Brain microvascular endothelial cell (primary cell): ENCODE data around the gene PAPOLB.
A peak's percentile ranks its signal among the peaks of the same experiment; 100 is the strongest.

Experiments used
- DNase-seq: peaks from one replicate; pipeline ENCODE4 v3.0.0-alpha.2; 2020
- H3K27ac ChIP-seq: fragments of 250-450 bp; sonication (Bioruptor Pico); 2 replicates; pipeline ENCODE4 v1.5.1; 2020; ENCODE audit warnings: mild to moderate bottlenecking, moderate library complexity
- H3K27me3 ChIP-seq: fragments of 250-450 bp; sonication (Bioruptor Pico); replicated peaks from 2 replicates; pipeline ENCODE4 v1.5.1; 2020; ENCODE audit warnings: mild to moderate bottlenecking
- H3K36me3 ChIP-seq: fragments of 250-450 bp; sonication (Bioruptor Pico); replicated peaks from 2 replicates; pipeline ENCODE4 v1.5.1; 2020; ENCODE audit warnings: mild to moderate bottlenecking
- H3K4me3 ChIP-seq: 2 replicates; pipeline ENCODE4 v1.5.1; 2011; ENCODE audit warnings: low read depth, mild to moderate bottlenecking, control low read depth, low read length, moderate library complexity
- in situ Hi-C: cut with HindIII; loops from 2 replicates; pipeline ENCODE4 v1.10.0; 2017; ENCODE audit warnings: low sequenced_read_pairs, low pct_ligation_motif_present
- TF ChIP-seq, protein P1 (sequence below): IDR thresholded peaks from 2 replicates; pipeline ENCODE4 v1.5.1; 2011; ENCODE audit warnings: low read depth, mild to moderate bottlenecking, moderate library complexity, low read length, control low read depth, inconsistent platforms; ENCODE audit errors: missing control alignments

Gene PAPOLB

DNA sequence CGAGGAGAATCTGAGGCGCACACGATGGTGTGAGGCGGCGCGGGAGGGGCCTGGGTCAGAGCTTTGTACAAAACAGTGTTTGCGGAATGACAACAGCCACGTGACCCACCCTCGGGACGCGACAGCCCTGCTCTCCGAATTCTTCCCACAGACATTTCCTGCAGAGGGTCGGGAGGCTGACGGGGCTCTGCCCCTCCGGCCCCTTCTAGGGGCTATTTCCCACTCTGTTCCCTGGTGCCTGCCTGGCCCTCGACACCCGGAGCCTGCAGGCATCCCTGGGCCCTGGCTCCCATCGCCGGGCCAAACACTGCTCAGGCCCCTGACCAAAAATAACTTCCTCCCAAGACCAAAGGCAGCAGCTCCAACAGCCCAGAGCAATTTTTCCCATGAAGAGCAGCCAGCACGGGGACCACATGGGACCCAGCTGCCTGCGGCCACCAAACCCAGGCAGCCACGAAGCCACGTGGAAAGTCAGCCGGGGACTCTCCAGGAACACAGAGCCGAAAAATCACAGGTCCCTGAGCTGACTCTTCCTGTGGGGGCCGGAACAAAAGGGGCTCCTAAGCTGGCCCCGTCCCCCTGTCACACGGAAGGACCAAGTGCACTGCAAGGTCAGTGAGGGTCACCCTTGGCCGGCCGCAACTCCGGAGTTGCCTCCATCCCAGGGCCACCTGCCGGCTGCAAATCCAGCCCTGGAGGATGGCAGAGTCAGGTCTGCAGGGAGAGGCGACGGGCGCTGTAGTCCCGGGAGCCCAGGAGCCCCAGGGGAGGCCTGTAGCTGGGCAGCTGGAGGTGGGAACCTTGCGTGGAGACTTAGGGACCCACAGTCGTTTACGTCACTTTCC is 42.0 kb downstream of the PAPOLB start:
- H3K36me3 ChIP-seq: no peaks in the 10 kb centered on the region
- no peaks in the 10 kb centered on the region for H3K27me3 ChIP-seq
- in situ Hi-C loops: no loop called here
- H3K4me3 ChIP-seq: no peak overlapping the region
- no peak for DNase-seq
- H3K27ac ChIP-seq: no peak overlapping the region
- TF ChIP-seq, protein P1, sequence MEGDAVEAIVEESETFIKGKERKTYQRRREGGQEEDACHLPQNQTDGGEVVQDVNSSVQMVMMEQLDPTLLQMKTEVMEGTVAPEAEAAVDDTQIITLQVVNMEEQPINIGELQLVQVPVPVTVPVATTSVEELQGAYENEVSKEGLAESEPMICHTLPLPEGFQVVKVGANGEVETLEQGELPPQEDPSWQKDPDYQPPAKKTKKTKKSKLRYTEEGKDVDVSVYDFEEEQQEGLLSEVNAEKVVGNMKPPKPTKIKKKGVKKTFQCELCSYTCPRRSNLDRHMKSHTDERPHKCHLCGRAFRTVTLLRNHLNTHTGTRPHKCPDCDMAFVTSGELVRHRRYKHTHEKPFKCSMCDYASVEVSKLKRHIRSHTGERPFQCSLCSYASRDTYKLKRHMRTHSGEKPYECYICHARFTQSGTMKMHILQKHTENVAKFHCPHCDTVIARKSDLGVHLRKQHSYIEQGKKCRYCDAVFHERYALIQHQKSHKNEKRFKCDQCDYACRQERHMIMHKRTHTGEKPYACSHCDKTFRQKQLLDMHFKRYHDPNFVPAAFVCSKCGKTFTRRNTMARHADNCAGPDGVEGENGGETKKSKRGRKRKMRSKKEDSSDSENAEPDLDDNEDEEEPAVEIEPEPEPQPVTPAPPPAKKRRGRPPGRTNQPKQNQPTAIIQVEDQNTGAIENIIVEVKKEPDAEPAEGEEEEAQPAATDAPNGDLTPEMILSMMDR: no peak

DNA sequence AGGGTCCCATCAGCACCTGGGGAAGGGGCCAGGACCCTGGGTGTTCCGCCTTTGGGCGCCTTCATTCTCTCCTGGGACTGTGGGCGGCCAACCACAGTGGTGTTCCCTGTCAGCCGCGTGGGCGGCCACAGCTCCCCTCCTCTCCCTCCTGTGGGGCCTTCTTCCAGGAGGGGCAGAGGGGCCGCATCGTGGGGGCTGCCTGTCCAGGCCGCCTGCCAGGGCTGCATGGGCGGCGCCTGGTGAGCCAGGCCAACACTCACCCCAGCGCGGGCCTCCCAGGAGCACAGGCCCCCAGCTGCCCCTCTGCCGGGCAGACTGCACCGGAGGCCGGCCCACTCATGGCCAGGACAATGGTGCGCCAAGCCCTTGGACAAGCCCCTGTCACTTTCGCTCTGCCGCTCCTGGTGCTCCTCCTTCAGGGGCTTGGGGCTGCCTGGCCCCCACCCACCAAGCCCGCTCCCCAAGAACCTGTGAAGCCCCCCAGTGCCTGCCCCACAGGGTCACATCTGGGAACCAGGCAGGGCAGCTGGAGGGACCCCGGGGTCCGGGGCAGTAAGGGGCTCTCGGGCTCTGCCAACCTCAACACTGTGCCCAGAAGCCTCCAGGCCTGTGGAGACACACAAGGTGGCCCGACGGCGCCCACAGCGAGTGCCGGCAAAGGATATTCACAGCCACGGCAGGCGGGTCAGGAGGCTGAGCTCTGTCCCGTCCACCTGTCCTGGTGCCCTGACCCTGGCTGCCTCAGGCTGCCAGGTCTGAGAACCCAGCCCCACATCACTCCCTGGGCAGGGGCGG is 43.6 kb downstream of the PAPOLB start:
- TF ChIP-seq, protein P1: no peak
- in situ Hi-C loops: no loop called here

GRCh38 chr7:4817178-4817901 is 44.5 kb downstream of the PAPOLB start:
- H3K27me3 ChIP-seq: no peaks in the 10 kb centered on the region
- H3K36me3 ChIP-seq: no peaks in the 10 kb centered on the region
- H3K27ac ChIP-seq: no peak overlapping the region
- TF ChIP-seq, protein P1: no peak
- in situ Hi-C loops: no loop called here
- H3K4me3 ChIP-seq: no peak overlapping the region
- no peak for DNase-seq

More for the DNA sequence above, 43.6 kb downstream of the PAPOLB start:
- DNase-seq: no peak
- Histone ChIP-seq H3K27ac (no peak overlapping the region), H3K27me3 (no peaks in the 10 kb centered on the region), H3K36me3 (no peaks in the 10 kb centered on the region), H3K4me3 (no peak overlapping the region)

GRCh38 chr7:4816419-4817080 is 45.3 kb downstream of the PAPOLB start:
- in situ Hi-C loops: no loop called here
- no peak for DNase-seq
- H3K4me3 ChIP-seq: no peak overlapping the region
- H3K36me3 ChIP-seq: no peaks in the 10 kb centered on the region
- no peak overlapping the region for H3K27ac ChIP-seq
- TF ChIP-seq, protein P1: no peak
- no peaks in the 10 kb centered on the region for H3K27me3 ChIP-seq

DNA sequence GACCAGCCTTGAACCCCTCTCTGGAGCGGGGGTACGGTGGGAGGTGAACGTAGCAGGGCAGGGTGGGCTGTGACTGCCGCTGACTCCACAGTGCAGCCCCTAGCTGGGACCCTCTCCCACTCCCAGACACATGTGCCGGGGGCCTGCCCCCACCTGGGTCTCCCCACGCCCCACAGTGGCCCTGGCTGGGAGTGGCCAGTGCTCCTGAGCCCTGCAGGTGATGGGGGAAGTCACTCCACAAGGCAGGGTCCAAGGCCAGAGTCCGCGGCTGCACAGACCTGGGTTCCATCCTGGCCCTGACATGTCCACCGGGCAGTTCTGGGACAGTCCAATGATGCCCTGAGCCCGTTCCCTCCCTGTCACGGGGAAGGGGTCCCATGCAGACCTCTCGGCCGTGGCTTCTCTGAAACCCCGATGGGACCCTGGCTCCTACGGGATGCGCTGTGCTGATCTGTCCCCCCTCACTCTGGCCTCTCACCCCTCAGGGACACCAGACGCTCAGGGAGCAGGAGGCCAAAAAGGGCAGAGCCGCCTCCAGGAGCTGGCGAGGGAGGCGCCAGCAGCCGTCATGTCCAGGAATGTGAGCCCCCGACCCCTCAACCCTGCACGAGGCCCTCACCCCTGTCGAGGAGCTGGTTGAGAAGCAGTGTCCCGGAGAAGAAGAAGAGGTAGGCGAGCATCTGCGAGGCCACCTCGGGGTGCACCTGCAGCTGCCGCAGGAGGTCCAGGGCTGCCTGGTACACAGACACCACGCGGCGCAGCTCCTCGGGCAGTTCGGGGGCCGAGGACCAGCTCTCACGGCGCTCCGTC is 46.0 kb downstream of the PAPOLB start:
- H3K27me3 ChIP-seq: no peaks in the 10 kb centered on the region
- no peak overlapping the region for H3K4me3 ChIP-seq
- no peak for DNase-seq
- H3K36me3 ChIP-seq: no peaks in the 10 kb centered on the region
- TF ChIP-seq, protein P1: peak; percentile 6
- in situ Hi-C loops: no loop called here
- no peak overlapping the region for H3K27ac ChIP-seq
